Esophagus squamous epithelium (tissue), 5 donors: ENCODE results near the gene NET1. TPM values are rescaled to one million over a fixed set of nuclear protein-coding genes. Genes with fewer than 3 reads are reported as not detected.
"Not testable (repeated sequence)": the region's sequence is repeated elsewhere in the genome, so short reads cannot be mapped to it uniquely, and the experiment has no call there.

Experiments used
- DNase-seq: peaks from one replicate; lab custom pipeline; 2025; lab: John Stamatoyannopoulos, UW
- H3K27ac ChIP-seq, 4 donors: fragments of 200-600 bp; sonication (generic); one replicate each; pipeline ENCODE4 v1.5.1; 2016 to 2019; ENCODE audit warnings: mild to moderate bottlenecking in 1 of 4
- H3K27me3 ChIP-seq, 4 donors: fragments of 200-600 bp; sonication (generic); 1 replicate in 3 of 4; 2 replicates in 1 of 4; pipeline versions ENCODE4 v1.5.1 to v1.6.0; 2017 to 2021; ENCODE audit warnings: antibody characterized with exemption in 1 of 4
- H3K36me3 ChIP-seq, 3 donors: fragments of 200-600 bp; sonication (generic); one replicate each; pipeline ENCODE4 v1.5.1; 2016 to 2019
- H3K4me1 ChIP-seq, 3 donors: fragments of 200-600 bp; sonication (generic); one replicate each; pipeline ENCODE4 v1.5.1; 2017 to 2019
- H3K4me3 ChIP-seq, 4 donors: fragments of 200-600 bp; sonication (generic); 1 replicate in 3 of 4; 2 replicates in 1 of 4; pipeline ENCODE4 v1.5.1; 2016 to 2019; ENCODE audit warnings: mild to moderate bottlenecking in 2 of 4, moderate library complexity in 1 of 4
- H3K9me3 ChIP-seq, 3 donors: fragments of 200-600 bp; sonication (generic); one replicate each; pipeline ENCODE4 v1.5.1; 2016 to 2019
- CTCF ChIP-seq, 6 experiments: fragments of 450-650 bp in 4 of 6; fragments of 200-600 bp in 2 of 6; sonication (generic) in 2 of 6; IDR thresholded peaks; one replicate each; pipeline ENCODE4 v1.5.1; 2016 to 2019; ENCODE audit warnings: antibody characterized with exemption in 6 of 6, mild to moderate bottlenecking in 4 of 6, moderate library complexity in 4 of 6
- POLR2A ChIP-seq, 4 donors: fragments of 450-650 bp; IDR thresholded peaks; one replicate each; pipeline ENCODE4 v1.6.1; 2017; ENCODE audit warnings: antibody characterized with exemption in 4 of 4, mild to moderate bottlenecking in 4 of 4, moderate library complexity in 3 of 4
- WGBS, 2 donors: methylation state at CpG; one replicate each; pipeline ENCODE4 v1.1.5; 2018; 5-methylcytosine and 5-hydroxymethylcytosine counted together
- intact Hi-C: fragments of 100-400 bp; cut with DNase I; formaldehyde crosslinking; loops from one replicate; pipeline ENCODE4 v1.15.0; 2022
- total RNA-seq, 4 donors: library from RNA; depleted of rRNA; stranded (reverse); fragments of >200 nt; gene quantifications; one replicate each; pipeline ENCODE4 v1.1.0, GENCODE V29; 2016
- donor health status: DM: yes; HTN: yes; CAD: no.

The NET1 gene
- total RNA-seq, 4 donors from 2014 or later, result 77.8 to 170 (median 107) TPM

- TF ChIP-seq CTCF (IDR thresholded peaks at IDR 0.05) (no peak), POLR2A (IDR thresholded peaks at IDR 0.05) (no peak)
- H3K9me3 ChIP-seq, result no peaks in the 10 kb centered on the region
- no peak overlapping the region for H3K4me3 ChIP-seq
- peaks cover 0 to 6% (median 0%) of the 10 kb centered on the region in 4 donors for H3K27me3 ChIP-seq
- intact Hi-C loops, result no loop called here
- WGBS, 2 donors, result 53 to 56% methylated on average over 4 of the region's 4 CpGs
- no peaks in the 10 kb centered on the region for H3K36me3 ChIP-seq
- no peaks in the 10 kb centered on the region for H3K4me1 ChIP-seq
- no peak overlapping the region for H3K27ac ChIP-seq
- no peak for DNase-seq
Observed at GRCh38 chr10:5376450-5376849, 35.9 kb upstream of the NET1 start.

GRCh38 chr10:5379202-5379601 lies 33.2 kb upstream of the NET1 start:
- intact Hi-C loops, H3K27me3 ChIP-seq, H3K9me3 ChIP-seq, H3K27ac ChIP-seq, H3K36me3 ChIP-seq, H3K4me3 ChIP-seq, H3K4me1 ChIP-seq, DNase-seq: not testable (repeated sequence)
- WGBS, 2 donors, result 94 to 95% methylated on average over 4 to 5 of the region's 5 CpGs

GRCh38 chr10:5380395-5380794 lies 32.0 kb upstream of the NET1 start:
- H3K27ac ChIP-seq, DNase-seq, intact Hi-C loops, H3K9me3 ChIP-seq, H3K27me3 ChIP-seq, H3K4me1 ChIP-seq, H3K36me3 ChIP-seq, H3K4me3 ChIP-seq: not testable (repeated sequence)
- WGBS, 2 donors, result 83 to 90% methylated on average over 12 of the region's 12 CpGs

- no peaks in the 10 kb centered on the region for H3K36me3 ChIP-seq
- H3K4me3 ChIP-seq, result no peak overlapping the region
- TF ChIP-seq POLR2A (IDR thresholded peaks at IDR 0.05), result no peak
- no peaks in the 10 kb centered on the region for H3K4me1 ChIP-seq
- WGBS, 2 donors, result 100% methylated on average over 2 of the region's 2 CpGs; no CpG with 5 or more reads in 1 of the 2 donors
- H3K27me3 ChIP-seq, result no peaks in the 10 kb centered on the region
- H3K9me3 ChIP-seq, result no peaks in the 10 kb centered on the region
- H3K27ac ChIP-seq, result no peak overlapping the region
- DNase-seq, result no peak
- intact Hi-C loops, result no loop called here
Observed at GRCh38 chr10:5381187-5381586, 31.2 kb upstream of the NET1 start.

- Histone ChIP-seq H3K27me3 (no peaks in the 10 kb centered on the region), H3K4me3 (no peak overlapping the region), H3K4me1 (no peaks in the 10 kb centered on the region), H3K36me3 (no peaks in the 10 kb centered on the region), H3K27ac (no peak overlapping the region), H3K9me3 (peaks cover 0 to 16% (median 6%) of the 10 kb centered on the region in 3 donors)
- DNase-seq, result no peak
- TF ChIP-seq CTCF (IDR thresholded peaks at IDR 0.05) (no peak), POLR2A (IDR thresholded peaks at IDR 0.05) (no peak)
- intact Hi-C loops, result no loop called here
- 82 to 89% methylated on average over 2 of the region's 2 CpGs for WGBS, 2 donors
Observed at GRCh38 chr10:5385224-5385623, 27.1 kb upstream of the NET1 start.

GRCh38 chr10:5387169-5387568 lies 25.2 kb upstream of the NET1 start:
- no peak for DNase-seq
- Histone ChIP-seq H3K4me1 (no peaks in the 10 kb centered on the region), H3K36me3 (no peaks in the 10 kb centered on the region), H3K27ac (no peak overlapping the region), H3K9me3 (peaks cover 0 to 30% (median 14%) of the 10 kb centered on the region in 3 donors), H3K4me3 (no peak overlapping the region), H3K27me3 (no peaks in the 10 kb centered on the region)
- intact Hi-C loops, result no loop called here
- 86 to 89% methylated on average over 5 of the region's 5 CpGs for WGBS, 2 donors
- TF ChIP-seq CTCF (IDR thresholded peaks at IDR 0.05) (no peak), POLR2A (IDR thresholded peaks at IDR 0.05) (no peak)

- peaks cover 0 to 30% (median 14%) of the 10 kb centered on the region in 3 donors for H3K9me3 ChIP-seq
- intact Hi-C loops, result no loop called here
- no peaks in the 10 kb centered on the region for H3K4me1 ChIP-seq
- no peaks in the 10 kb centered on the region for H3K36me3 ChIP-seq
- TF ChIP-seq POLR2A (IDR thresholded peaks at IDR 0.05) (no peak), CTCF (IDR thresholded peaks at IDR 0.05) (no peak)
- 93 to 100% methylated on average over 1 of the region's 1 CpG for WGBS, 2 donors
- H3K4me3 ChIP-seq, result no peak overlapping the region
- no peak overlapping the region for H3K27ac ChIP-seq
- DNase-seq, result no peak
- H3K27me3 ChIP-seq, result no peaks in the 10 kb centered on the region
Observed at GRCh38 chr10:5390607-5391205, 21.7 kb upstream of the NET1 start.
